Measurements from ENCODE around the gene TAF7. TPM values are rescaled to one million over a fixed set of nuclear protein-coding genes. Genes with fewer than 3 reads are reported as not detected.

The TAF7 gene
- total and polyA plus RNA-seq, 9 of the 15 experiments (the other 6 are each of a cell fraction or from before 2014, with no cell fraction given) = 51.6 to 116 (median 73.3) TPM

DNA sequence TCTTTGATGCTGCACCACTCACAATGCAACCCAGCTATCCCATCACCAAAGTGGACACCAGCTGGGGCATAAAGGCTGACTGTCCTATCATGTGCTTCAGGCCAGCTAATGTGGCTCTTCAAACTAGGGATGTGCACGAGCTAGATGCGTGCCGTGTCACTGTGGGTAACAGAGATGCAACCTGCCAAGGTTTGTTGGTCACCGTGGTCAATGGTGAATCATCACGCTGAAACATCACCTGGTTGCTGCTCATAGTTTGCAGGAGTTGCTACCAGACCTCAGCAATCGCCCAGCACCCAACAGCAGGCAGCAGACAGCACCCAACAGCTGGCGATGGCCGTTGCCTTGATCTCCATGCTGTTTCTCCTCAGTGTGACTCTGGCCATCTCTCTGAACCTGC is 7.6 kb upstream of the TAF7 start:
- Histone ChIP-seq H3K79me2 (ENCODE audit: control insufficient read depth, insufficient read depth, low read length) (no peaks in the 10 kb centered on the region), H3K4me3 (no peak overlapping the region), H3K36me3 (ENCODE audit: control insufficient read depth, insufficient read depth, low read length) (no peaks in the 10 kb centered on the region), H3K9ac (ENCODE audit: insufficient read depth in 1 of 2, low read depth in 2 of 2, low read length in 2 of 2) (no peak overlapping the region), H3K9me3 (replicated peaks; ENCODE audit: control insufficient read depth, insufficient read depth, low read depth, low read length) (no peaks in the 10 kb centered on the region), H2AFZ (ENCODE audit: low read depth, low read length) (no peak overlapping the region), H3K4me1 (replicated peaks in 1 of 2; ENCODE audit: control insufficient read depth in 2 of 2, insufficient read depth in 2 of 2, low read length in 2 of 2) (no peaks in the 10 kb centered on the region; a peak in 1 of 5 replicates), H3K27ac (ENCODE audit: extremely low read depth, low read depth, low read length) (no peak overlapping the region), H3K4me2 (ENCODE audit: insufficient read depth, low read length) (no peak overlapping the region), H3K9me1 (ENCODE audit: control insufficient read depth, insufficient read depth, low read length) (no peaks in the 10 kb centered on the region), H4K20me1 (replicated peaks; ENCODE audit: control insufficient read depth, insufficient read depth, low read length) (no peaks in the 10 kb centered on the region), H3K27me3 (ENCODE audit: control insufficient read depth in 2 of 2, insufficient read depth in 2 of 2, low read length in 2 of 2) (peaks cover 0 to 6% of the 10 kb centered on the region in 2 experiments; a peak in 3 of 5 replicates)
- ChIA-PET CTCF (ENCODE audit: low intra/inter-chr PET ratio) (no interaction called here), POLR2A (interaction anchor here (1.2 kb wide), 1 partner anchor 8 kb away, joined by 5 read pairs; the partner anchor contains the start of gene TAF7)
- FAIRE-seq (no peak), ATAC-seq (no peak), DNase-seq (ENCODE audit: extremely low read depth in 1 of 4, low spot score in 3 of 4) (no peak)
- in situ Hi-C loops (cut with MboI) (no loop called here), intact Hi-C loops (cut with micrococcal nuclease) (loop anchor here (5.0 to 10.0 kb wide), 2 partner anchors 44 to 113 kb away; partner anchors contain the start of genes PCDHB13, PCDHGA6 and PCDHGB3)
- BruUV-seq (replicated peaks) = no TSS peak
- 15% methylated on average over 8 of the region's 8 CpGs for WGBS (ENCODE audit: insufficient coverage, low coverage, missing lambda C conversion rate)
- TF ChIP-seq ZNF354B (CRISPR knock-in tag; IDR thresholded peaks at IDR 0.05) (no peak), SNIP1 (IDR thresholded peaks at IDR 0.05; ENCODE audit: low read depth) (no peak), E2F6 (IDR thresholded peaks at IDR 0.05; ENCODE audit: borderline replicate concordance in 1 of 2, extremely low read depth in 1 of 2, insufficient read depth in 1 of 2, insufficient read length in 1 of 2, low read depth in 1 of 2, low read length in 1 of 2, poor library complexity in 1 of 2, severe bottlenecking in 1 of 2) (no peak), CBFB (CRISPR knock-in tag; IDR thresholded peaks at IDR 0.05) (0 out of 2 replicates have a peak, but pooled peaks have one; percentile 37), BACH1 (tag; IDR thresholded peaks at IDR 0.05) (no peak), BMI1 (IDR thresholded peaks at IDR 0.05; ENCODE audit: low read length) (no peak), PHB2 (IDR thresholded peaks at IDR 0.05; ENCODE audit: low read depth) (no peak)
- TF ChIP-seq, protein P1, sequence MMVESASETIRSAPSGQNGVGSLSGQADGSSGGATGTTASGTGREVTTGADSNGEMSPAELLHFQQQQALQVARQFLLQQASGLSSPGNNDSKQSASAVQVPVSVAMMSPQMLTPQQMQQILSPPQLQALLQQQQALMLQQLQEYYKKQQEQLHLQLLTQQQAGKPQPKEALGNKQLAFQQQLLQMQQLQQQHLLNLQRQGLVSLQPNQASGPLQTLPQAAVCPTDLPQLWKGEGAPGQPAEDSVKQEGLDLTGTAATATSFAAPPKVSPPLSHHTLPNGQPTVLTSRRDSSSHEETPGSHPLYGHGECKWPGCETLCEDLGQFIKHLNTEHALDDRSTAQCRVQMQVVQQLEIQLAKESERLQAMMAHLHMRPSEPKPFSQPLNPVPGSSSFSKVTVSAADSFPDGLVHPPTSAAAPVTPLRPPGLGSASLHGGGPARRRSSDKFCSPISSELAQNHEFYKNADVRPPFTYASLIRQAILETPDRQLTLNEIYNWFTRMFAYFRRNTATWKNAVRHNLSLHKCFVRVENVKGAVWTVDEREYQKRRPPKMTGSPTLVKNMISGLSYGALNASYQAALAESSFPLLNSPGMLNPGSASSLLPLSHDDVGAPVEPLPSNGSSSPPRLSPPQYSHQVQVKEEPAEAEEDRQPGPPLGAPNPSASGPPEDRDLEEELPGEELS (CRISPR knock-in tag; IDR thresholded peaks at IDR 0.05; ENCODE audit: borderline replicate concordance) = no peak
